IMR-90 (cell line): ENCODE results near the gene PAMR1.

Experiments
- CHD1 ChIP-seq: IDR thresholded peaks from 2 replicates; pipeline ENCODE4 v1.6.1; 2012; ENCODE audit warnings: low read depth, low read length, improper control_type of control experiment
- CTCF ChIP-seq: conservative IDR thresholded peaks from 2 replicates; pipeline ENCODE4 v1.5.1; 2012; ENCODE audit warnings: mild to moderate bottlenecking, low read depth, low read length, improper control_type of control experiment
- NFE2L2 ChIP-seq: fragments of 150-350 bp; IDR thresholded peaks from 2 replicates; pipeline ENCODE4 v1.6.1; 2016; ENCODE audit warnings: low read depth, mild to moderate bottlenecking, low read length
- POLR2A ChIP-seq: IDR thresholded peaks from 2 replicates; pipeline ENCODE4 v1.6.1; 2012; ENCODE audit warnings: mild to moderate bottlenecking, low read depth, low read length
- RAD21 ChIP-seq: IDR thresholded peaks from 2 replicates; pipeline ENCODE4 v1.6.1; 2012; ENCODE audit warnings: low read length, improper control_type of control experiment
- RCOR1 ChIP-seq: IDR thresholded peaks from 2 replicates; pipeline ENCODE4 v1.6.1; 2012; ENCODE audit warnings: mild to moderate bottlenecking, low read length, improper control_type of control experiment; ENCODE audit not compliant: insufficient replicate concordance
- RFX5 ChIP-seq: IDR thresholded peaks from 2 replicates; pipeline ENCODE4 v1.8.0; 2012; ENCODE audit warnings: low read depth, mild to moderate bottlenecking, low read length, moderate library complexity

DNA sequence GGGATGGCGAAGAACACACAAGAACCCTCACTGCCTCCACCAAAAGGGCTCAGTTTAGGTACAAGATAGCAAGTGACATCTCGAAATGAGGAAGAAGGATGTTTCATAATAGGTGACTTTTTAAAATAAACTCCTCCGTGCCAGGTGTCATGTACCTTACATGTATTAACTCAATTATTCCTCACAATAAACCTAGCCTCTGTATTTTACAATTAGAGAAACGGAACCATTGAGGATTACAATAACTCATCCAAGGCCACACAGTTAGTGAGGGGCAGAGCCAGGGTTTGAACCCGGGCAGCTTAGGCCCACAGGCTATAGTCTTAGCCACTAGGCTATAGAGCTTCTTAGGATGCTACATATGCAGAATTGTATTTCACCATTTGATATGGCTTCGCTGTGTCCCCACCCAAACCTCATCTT is 965 bp upstream of the PAMR1 start:
- TF ChIP-seq CTCF (no peak), RCOR1 (no peak), CHD1 (no peak), RFX5 (no peak), RAD21 (no peak), NFE2L2 (no peak), POLR2A (no peak)
